Measurements from ENCODE around the gene PTPRG. TPM values are rescaled to one million over a fixed set of nuclear protein-coding genes. Genes with fewer than 3 reads are reported as not detected.
"Not testable (repeated sequence)": the region's sequence is repeated elsewhere in the genome, so short reads cannot be mapped to it uniquely, and the experiment has no call there.

PTPRG gene
- total RNA-seq, 1 experiment from 2014 or later, result 32.1 TPM

DNA sequence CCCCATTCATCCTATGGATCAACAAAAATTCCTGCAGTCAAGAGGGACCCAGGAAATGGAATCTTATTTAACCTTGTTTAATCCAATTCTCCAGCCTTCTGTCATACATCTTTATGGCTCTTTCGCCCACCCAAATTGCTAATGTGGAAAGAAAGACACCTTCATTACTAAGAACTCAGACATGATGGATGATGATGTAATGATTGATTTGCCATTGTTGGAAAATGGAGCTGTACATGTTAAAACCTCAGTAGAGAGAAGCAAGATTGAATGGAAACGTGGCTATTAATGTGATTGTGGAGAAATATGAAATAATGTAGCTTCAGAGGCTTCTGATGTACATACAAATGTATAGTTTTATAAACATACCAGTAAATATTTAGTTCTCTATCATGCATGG, 15.7 kb upstream of the PTPRG start:
- intact Hi-C loops (cut with micrococcal nuclease), result no loop called here
- BruUV-seq (replicated peaks), result no TSS peak
- no peak overlapping the region for H2AFZ ChIP-seq (ENCODE audit: low read depth, low read length, poor library complexity, severe bottlenecking)

DNA sequence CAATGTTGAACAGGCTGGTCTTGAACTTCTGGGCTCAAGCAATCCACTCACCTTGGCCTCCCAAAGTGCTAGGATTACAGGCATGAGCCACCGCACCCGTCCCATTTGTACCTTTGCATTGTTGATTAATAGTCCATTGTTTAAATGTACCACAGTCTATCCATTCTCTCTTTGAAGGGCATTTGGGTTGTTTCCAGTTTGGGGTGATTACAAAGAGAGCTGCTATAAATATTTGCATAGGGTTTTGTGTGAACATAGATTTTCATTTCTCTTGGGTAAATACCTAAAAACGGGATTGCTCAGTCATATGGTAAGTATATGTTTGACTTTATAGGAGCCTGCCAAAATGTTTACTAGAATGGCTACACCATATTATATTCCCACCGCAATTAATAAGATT, 13.7 kb upstream of the PTPRG start:
- TF ChIP-seq CEBPB (IDR thresholded peaks at IDR 0.05; ENCODE audit: low read depth), result no peak
- no peak for TF ChIP-seq SIN3A (IDR thresholded peaks at IDR 0.05; ENCODE audit: low read depth)
- no peak for TF ChIP-seq ZFX (IDR thresholded peaks at IDR 0.05)
- no peak for TF ChIP-seq SP1 (IDR thresholded peaks at IDR 0.05; ENCODE audit: low read depth)
- no peak for TF ChIP-seq CBX3 (IDR thresholded peaks at IDR 0.05; ENCODE audit: low read depth)
- TF ChIP-seq EZH2phosphoT487 (IDR thresholded peaks at IDR 0.05; ENCODE audit: borderline replicate concordance), result no peak
- TF ChIP-seq POLR2A (IDR thresholded peaks at IDR 0.05; ENCODE audit: borderline replicate concordance, extremely low read depth, insufficient read depth, insufficient read length), result no peak
- no peak for TF ChIP-seq SRF (IDR thresholded peaks at IDR 0.05; ENCODE audit: low read depth)
- no peak for TF ChIP-seq FOSL1 (IDR thresholded peaks at IDR 0.05; ENCODE audit: low read depth)
- no peak for TF ChIP-seq ELF1 (IDR thresholded peaks at IDR 0.05; ENCODE audit: borderline replicate concordance, low read depth)
- TF ChIP-seq, protein P1, sequence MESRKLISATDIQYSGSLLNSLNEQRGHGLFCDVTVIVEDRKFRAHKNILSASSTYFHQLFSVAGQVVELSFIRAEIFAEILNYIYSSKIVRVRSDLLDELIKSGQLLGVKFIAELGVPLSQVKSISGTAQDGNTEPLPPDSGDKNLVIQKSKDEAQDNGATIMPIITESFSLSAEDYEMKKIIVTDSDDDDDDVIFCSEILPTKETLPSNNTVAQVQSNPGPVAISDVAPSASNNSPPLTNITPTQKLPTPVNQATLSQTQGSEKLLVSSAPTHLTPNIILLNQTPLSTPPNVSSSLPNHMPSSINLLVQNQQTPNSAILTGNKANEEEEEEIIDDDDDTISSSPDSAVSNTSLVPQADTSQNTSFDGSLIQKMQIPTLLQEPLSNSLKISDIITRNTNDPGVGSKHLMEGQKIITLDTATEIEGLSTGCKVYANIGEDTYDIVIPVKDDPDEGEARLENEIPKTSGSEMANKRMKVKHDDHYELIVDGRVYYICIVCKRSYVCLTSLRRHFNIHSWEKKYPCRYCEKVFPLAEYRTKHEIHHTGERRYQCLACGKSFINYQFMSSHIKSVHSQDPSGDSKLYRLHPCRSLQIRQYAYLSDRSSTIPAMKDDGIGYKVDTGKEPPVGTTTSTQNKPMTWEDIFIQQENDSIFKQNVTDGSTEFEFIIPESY (IDR thresholded peaks at IDR 0.05; ENCODE audit: extremely low read depth, insufficient replicate concordance, low read length), result no peak
- TF ChIP-seq JUND (IDR thresholded peaks at IDR 0.05), result no peak
- no peak for DNase-seq (ENCODE audit: low read depth, low spot score)
- ChIA-PET POLR2A (no interaction called here), CTCF (interaction anchor here (1.9 kb wide), 1 partner anchor 17 kb away, joined by 5 read pairs; no protein-coding TSS in a partner anchor), RAD21 (ENCODE audit: low non-redundant PET in 1 of 2, low total read pairs in 2 of 2, uncharacterized antibody in 2 of 2, unreplicated experiment in 2 of 2) (no interaction called here)
- no peak overlapping the region for H2AFZ ChIP-seq (ENCODE audit: low read depth, low read length, poor library complexity, severe bottlenecking)
- intact Hi-C loops (cut with micrococcal nuclease), result no loop called here
- H3K79me2 ChIP-seq (ENCODE audit: insufficient read depth, low read length), result no peaks in the 10 kb centered on the region
- ATAC-seq, result no peak
- H3K36me3 ChIP-seq (ENCODE audit: control insufficient read depth in 1 of 2, insufficient read depth in 2 of 2, low read length in 2 of 2), result no peaks in the 10 kb centered on the region
- H3K4me1 ChIP-seq (ENCODE audit: control insufficient read depth in 1 of 2, insufficient read depth in 2 of 2, low read length in 2 of 2), result no peaks in the 10 kb centered on the region
- no peak overlapping the region for H3K27ac ChIP-seq (ENCODE audit: low read depth, low read length)
- H3K9me2 ChIP-seq (ENCODE audit: insufficient read depth), result no peaks in the 10 kb centered on the region
- H3K27me3 ChIP-seq (ENCODE audit: insufficient read depth, low read length), result no peaks in the 10 kb centered on the region
- H3K9me3 ChIP-seq (ENCODE audit: control insufficient read depth in 1 of 2, insufficient read depth in 1 of 2, low read depth in 1 of 2, low read length in 2 of 2), result no peaks in the 10 kb centered on the region
- BruUV-seq (replicated peaks), result no TSS peak
- H3K9ac ChIP-seq (ENCODE audit: low read length), result no peak overlapping the region
- H3K4me2 ChIP-seq (ENCODE audit: low read length), result no peak overlapping the region
- no peaks in the 10 kb centered on the region for H4K20me1 ChIP-seq (ENCODE audit: insufficient read depth)
- no peak overlapping the region for H3K4me3 ChIP-seq (replicated peaks in 1 of 2; ENCODE audit: low read depth in 1 of 2, low read length in 2 of 2)

More for the DNA sequence above, 15.7 kb upstream of the PTPRG start:
- Histone ChIP-seq H3K27ac (ENCODE audit: low read depth, low read length) (no peak overlapping the region), H3K4me3 (replicated peaks in 1 of 2; ENCODE audit: low read depth in 1 of 2, low read length in 2 of 2) (no peak overlapping the region), H3K27me3 (ENCODE audit: insufficient read depth, low read length) (no peaks in the 10 kb centered on the region), H3K9me2 (ENCODE audit: insufficient read depth) (no peaks in the 10 kb centered on the region), H3K4me2 (ENCODE audit: low read length) (no peak overlapping the region), H3K79me2 (ENCODE audit: insufficient read depth, low read length) (no peaks in the 10 kb centered on the region), H3K9me3 (ENCODE audit: control insufficient read depth in 1 of 2, insufficient read depth in 1 of 2, low read depth in 1 of 2, low read length in 2 of 2) (no peaks in the 10 kb centered on the region), H3K36me3 (ENCODE audit: control insufficient read depth in 1 of 2, insufficient read depth in 2 of 2, low read length in 2 of 2) (no peaks in the 10 kb centered on the region), H4K20me1 (ENCODE audit: insufficient read depth) (no peaks in the 10 kb centered on the region), H3K4me1 (ENCODE audit: control insufficient read depth in 1 of 2, insufficient read depth in 2 of 2, low read length in 2 of 2) (no peaks in the 10 kb centered on the region), H3K9ac (ENCODE audit: low read length) (no peak overlapping the region)
- ChIA-PET RAD21 (ENCODE audit: low non-redundant PET in 1 of 2, low total read pairs in 2 of 2, uncharacterized antibody in 2 of 2, unreplicated experiment in 2 of 2) (no interaction called here), POLR2A (no interaction called here), CTCF (no interaction called here)
- ATAC-seq (no peak), DNase-seq (ENCODE audit: low read depth, low spot score) (no peak)
- TF ChIP-seq EZH2 (IDR thresholded peaks at IDR 0.05), result no peak
- TF ChIP-seq ELF1 (IDR thresholded peaks at IDR 0.05; ENCODE audit: borderline replicate concordance, low read depth), result no peak
- TF ChIP-seq POLR2A (IDR thresholded peaks at IDR 0.05; ENCODE audit: borderline replicate concordance, extremely low read depth, insufficient read depth, insufficient read length), result no peak
- no peak for TF ChIP-seq EGR1 (IDR thresholded peaks at IDR 0.05; ENCODE audit: low read depth)
- no peak for TF ChIP-seq TCF7L2 (IDR thresholded peaks at IDR 0.05; ENCODE audit: borderline replicate concordance, extremely low read depth, insufficient read depth, insufficient read length)
- no peak for TF ChIP-seq RAD21 (IDR thresholded peaks at IDR 0.05; ENCODE audit: low read depth)
- no peak for TF ChIP-seq JUND (IDR thresholded peaks at IDR 0.05)
- no peak for TF ChIP-seq ZFX (IDR thresholded peaks at IDR 0.05)
- TF ChIP-seq POLR2AphosphoS5 (IDR thresholded peaks at IDR 0.05; ENCODE audit: low read depth, low read length), result no peak

DNA sequence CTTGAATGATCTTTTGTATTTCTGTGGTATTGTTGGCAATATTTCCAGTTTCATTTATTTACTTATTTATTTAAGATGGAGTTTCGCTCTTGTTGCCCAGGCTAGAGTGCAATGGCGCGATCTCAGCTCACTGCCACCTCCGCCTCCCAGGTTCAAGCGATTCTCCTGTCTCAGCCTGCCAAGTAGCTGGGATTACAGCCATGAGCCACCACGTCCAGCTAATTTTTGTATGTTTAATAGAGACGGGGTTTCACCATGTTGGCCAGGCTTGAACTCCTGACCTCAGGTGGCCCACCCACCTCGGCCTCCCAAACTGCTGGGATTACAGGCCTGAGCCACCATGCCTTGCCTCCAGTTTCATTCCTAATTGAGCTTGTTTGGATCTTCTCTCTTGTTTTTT, 8.7 kb upstream of the PTPRG start:
- BruUV-seq (replicated peaks); RAD21 ChIA-PET (ENCODE audit: low non-redundant PET in 1 of 2, low total read pairs in 2 of 2, uncharacterized antibody in 2 of 2, unreplicated experiment in 2 of 2); H3K27me3 ChIP-seq (ENCODE audit: insufficient read depth, low read length); POLR2A ChIA-PET; H3K9ac ChIP-seq (ENCODE audit: low read length); H3K4me1 ChIP-seq (ENCODE audit: control insufficient read depth in 1 of 2, insufficient read depth in 2 of 2, low read length in 2 of 2); ATAC-seq; H4K20me1 ChIP-seq (ENCODE audit: insufficient read depth); H3K27ac ChIP-seq (ENCODE audit: low read depth, low read length); CTCF ChIA-PET; DNase-seq (ENCODE audit: low read depth, low spot score); H3K4me3 ChIP-seq (replicated peaks in 1 of 2; ENCODE audit: low read depth in 1 of 2, low read length in 2 of 2); H3K4me2 ChIP-seq (ENCODE audit: low read length); intact Hi-C loops (cut with micrococcal nuclease); H3K36me3 ChIP-seq (ENCODE audit: control insufficient read depth in 1 of 2, insufficient read depth in 2 of 2, low read length in 2 of 2); H2AFZ ChIP-seq (ENCODE audit: low read depth, low read length, poor library complexity, severe bottlenecking); H3K79me2 ChIP-seq (ENCODE audit: insufficient read depth, low read length); H3K9me3 ChIP-seq (ENCODE audit: control insufficient read depth in 1 of 2, insufficient read depth in 1 of 2, low read depth in 1 of 2, low read length in 2 of 2); H3K9me2 ChIP-seq (ENCODE audit: insufficient read depth): not testable (repeated sequence)
